Colonic mucosa (tissue), 4 donors: ENCODE results near the gene NOL11. TPM values are rescaled to one million over a fixed set of nuclear protein-coding genes. Genes with fewer than 3 reads are reported as not detected.

Experiments used
- DNase-seq: peaks from one replicate; pipeline ENCODE4 v3.0.0-alpha.2; 2020
- H3K27ac ChIP-seq: fragments of 200-600 bp; one replicate; pipeline ENCODE4 v1.8.0; 2021
- H3K27me3 ChIP-seq: fragments of 200-600 bp; one replicate; pipeline ENCODE4 v1.8.0; 2021
- H3K36me3 ChIP-seq: fragments of 200-600 bp; one replicate; pipeline ENCODE4 v1.8.0; 2021
- H3K4me1 ChIP-seq: fragments of 200-600 bp; one replicate; pipeline ENCODE4 v1.8.0; 2021; ENCODE audit warnings: mild to moderate bottlenecking
- H3K4me3 ChIP-seq: fragments of 200-600 bp; one replicate; pipeline ENCODE4 v1.8.0; 2021
- H3K9ac ChIP-seq, 2 donors: one replicate each; pipeline ENCODE4 v1.7.0; 2013; ENCODE audit warnings: control low read depth in 2 of 2, low read depth in 2 of 2, low read length in 2 of 2
- H3K9me3 ChIP-seq: fragments of 200-600 bp; one replicate; pipeline ENCODE4 v1.8.0; 2021
- CTCF ChIP-seq: fragments of 200-600 bp; IDR thresholded peaks from one replicate; pipeline ENCODE4 v1.8.0; 2022; ENCODE audit warnings: antibody characterized with exemption, mild to moderate bottlenecking
- intact Hi-C: fragments of 100-400 bp; cut with DNase I; formaldehyde crosslinking; loops from one replicate; pipeline ENCODE4 v1.14.1; 2022
- total RNA-seq, 2 donors: library from RNA; stranded (reverse); fragmentation: NEBNext Ultra II Directional in 1 of 2; extraction: Animal tissue kit (Norgen Biotek cat#: 25700) in 1 of 2; gene quantifications; one replicate each; pipeline ENCODE4 v1.2.1, GENCODE V29; 2021
- donor health status: healthy.
- donor health status: DM: no; HTN: no; CAD: no.
- donor health status: DM: no; HTN: no; CAD: no.

NOL11 gene
- total RNA-seq, 2 donors from 2014 or later: 27.8 to 43.3 TPM

GRCh38 chr17:67708378-67708777 is 9.4 kb upstream of the NOL11 start:
- intact Hi-C loops: no loop called here
- TF ChIP-seq CTCF: no peak
- Histone ChIP-seq H3K36me3 (no peaks in the 10 kb centered on the region), H3K27ac (no peak overlapping the region), H3K9me3 (no peaks in the 10 kb centered on the region), H3K4me1 (no peaks in the 10 kb centered on the region), H3K9ac (no peak overlapping the region), H3K4me3 (no peak overlapping the region), H3K27me3 (no peaks in the 10 kb centered on the region)
- DNase-seq: no peak

GRCh38 chr17:67711916-67712315 is 5.8 kb upstream of the NOL11 start:
- H3K36me3 ChIP-seq: no peaks in the 10 kb centered on the region
- no peaks in the 10 kb centered on the region for H3K27me3 ChIP-seq
- H3K27ac ChIP-seq: no peak overlapping the region
- no peaks in the 10 kb centered on the region for H3K9me3 ChIP-seq
- no peaks in the 10 kb centered on the region for H3K4me1 ChIP-seq
- intact Hi-C loops: no loop called here
- no peak overlapping the region for H3K4me3 ChIP-seq
- TF ChIP-seq CTCF: no peak
- no peak overlapping the region for H3K9ac ChIP-seq
- DNase-seq: no peak

DNA sequence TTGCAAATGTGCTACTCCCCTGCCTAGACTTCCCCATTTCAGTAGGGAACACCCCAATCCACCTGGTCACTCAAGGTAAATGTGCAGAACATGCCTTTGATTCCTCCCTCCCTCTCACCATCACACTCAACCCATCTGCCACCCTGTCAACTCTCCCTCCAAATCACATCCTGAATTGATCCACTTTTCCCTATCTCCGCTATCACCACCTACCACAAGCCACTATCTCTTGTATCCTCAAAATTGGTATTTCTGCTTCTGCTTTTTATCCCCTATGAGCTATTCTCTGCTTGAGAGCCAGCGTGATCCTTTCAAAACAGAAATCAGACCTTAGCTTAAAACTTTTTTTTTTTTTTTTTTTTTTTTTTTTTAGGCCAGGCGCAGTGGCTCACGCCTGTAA is 5.4 kb upstream of the NOL11 start:
- no peak for TF ChIP-seq CTCF
- DNase-seq: no peak
- Histone ChIP-seq H3K9me3 (no peaks in the 10 kb centered on the region), H3K9ac (no peak overlapping the region), H3K36me3 (no peaks in the 10 kb centered on the region), H3K27ac (no peak overlapping the region), H3K27me3 (no peaks in the 10 kb centered on the region), H3K4me1 (no peaks in the 10 kb centered on the region), H3K4me3 (no peak overlapping the region)
- intact Hi-C loops: no loop called here

GRCh38 chr17:67713169-67713568 is 4.6 kb upstream of the NOL11 start:
- Histone ChIP-seq H3K27me3 (no peaks in the 10 kb centered on the region), H3K9ac (no peak overlapping the region), H3K9me3 (no peaks in the 10 kb centered on the region), H3K4me1 (no peaks in the 10 kb centered on the region), H3K4me3 (no peak overlapping the region), H3K36me3 (no peaks in the 10 kb centered on the region), H3K27ac (no peak overlapping the region)
- DNase-seq: no peak
- intact Hi-C loops: no loop called here
- no peak for TF ChIP-seq CTCF

- no peaks in the 10 kb centered on the region for H3K36me3 ChIP-seq
- no peaks in the 10 kb centered on the region for H3K4me1 ChIP-seq
- no peak overlapping the region for H3K27ac ChIP-seq
- DNase-seq: no peak
- intact Hi-C loops: no loop called here
- H3K9me3 ChIP-seq: no peaks in the 10 kb centered on the region
- H3K27me3 ChIP-seq: no peaks in the 10 kb centered on the region
- H3K4me3 ChIP-seq: no peak overlapping the region
- no peak overlapping the region for H3K9ac ChIP-seq
- TF ChIP-seq CTCF: no peak
Observed at GRCh38 chr17:67716405-67716798, 1.3 kb upstream of the NOL11 start.

- no peaks in the 10 kb centered on the region for H3K36me3 ChIP-seq
- DNase-seq: no peak
- peak overlapping the region; percentile 50 for H3K27ac ChIP-seq
- H3K4me3 ChIP-seq: peak overlapping the region; percentile 78
- intact Hi-C loops: no loop called here
- no peaks in the 10 kb centered on the region for H3K9me3 ChIP-seq
- TF ChIP-seq CTCF: no peak
- no peaks in the 10 kb centered on the region for H3K4me1 ChIP-seq
- H3K27me3 ChIP-seq: no peaks in the 10 kb centered on the region
- peak overlapping the region; percentile 57 to 97 for H3K9ac ChIP-seq
Observed at GRCh38 chr17:67717192-67717623, 528 bp upstream of the NOL11 start.
